A549 treated with AZD9567 at 1 μM for 4 hours (cell line): ENCODE results near the gene TEDC1. TPM values are rescaled to one million over a fixed set of nuclear protein-coding genes. Genes with fewer than 3 reads are reported as not detected.

Experiments
- total RNA-seq: library from RNA; stranded (reverse); fragments of 200-300 nt; extraction: Qiagen RNA extraction; gene quantifications from 5 replicates; pipeline ENCODE4 v1.2.3, GENCODE V29; 2022; ENCODE audit not compliant: insufficient read depth

TEDC1 gene, protein sequence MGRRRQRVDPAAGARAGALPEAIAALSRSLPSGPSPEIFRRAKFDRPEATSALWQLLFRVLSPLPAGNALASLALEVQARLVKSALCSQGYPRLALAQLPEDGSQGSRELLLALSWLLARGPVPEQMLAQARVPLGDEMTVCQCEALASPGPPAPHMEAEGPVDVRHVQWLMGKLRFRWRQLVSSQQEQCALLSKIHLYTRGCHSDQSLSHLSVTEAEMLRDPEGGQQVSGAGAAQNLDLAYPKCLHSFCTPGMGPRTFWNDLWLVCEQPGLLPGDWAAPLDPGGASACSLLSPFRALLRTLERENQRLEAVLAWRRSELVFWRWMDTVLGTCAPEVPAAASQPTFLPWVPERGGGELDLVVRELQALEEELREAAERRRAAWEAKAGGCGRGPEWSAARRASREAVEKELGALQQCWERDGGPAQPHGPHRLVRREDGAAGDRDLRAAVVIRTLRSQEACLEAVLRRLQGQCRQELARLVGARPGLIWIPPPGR
- 24.6 to 53.4 TPM (median 47.1 TPM) in 5 replicates for total RNA-seq

DNA sequence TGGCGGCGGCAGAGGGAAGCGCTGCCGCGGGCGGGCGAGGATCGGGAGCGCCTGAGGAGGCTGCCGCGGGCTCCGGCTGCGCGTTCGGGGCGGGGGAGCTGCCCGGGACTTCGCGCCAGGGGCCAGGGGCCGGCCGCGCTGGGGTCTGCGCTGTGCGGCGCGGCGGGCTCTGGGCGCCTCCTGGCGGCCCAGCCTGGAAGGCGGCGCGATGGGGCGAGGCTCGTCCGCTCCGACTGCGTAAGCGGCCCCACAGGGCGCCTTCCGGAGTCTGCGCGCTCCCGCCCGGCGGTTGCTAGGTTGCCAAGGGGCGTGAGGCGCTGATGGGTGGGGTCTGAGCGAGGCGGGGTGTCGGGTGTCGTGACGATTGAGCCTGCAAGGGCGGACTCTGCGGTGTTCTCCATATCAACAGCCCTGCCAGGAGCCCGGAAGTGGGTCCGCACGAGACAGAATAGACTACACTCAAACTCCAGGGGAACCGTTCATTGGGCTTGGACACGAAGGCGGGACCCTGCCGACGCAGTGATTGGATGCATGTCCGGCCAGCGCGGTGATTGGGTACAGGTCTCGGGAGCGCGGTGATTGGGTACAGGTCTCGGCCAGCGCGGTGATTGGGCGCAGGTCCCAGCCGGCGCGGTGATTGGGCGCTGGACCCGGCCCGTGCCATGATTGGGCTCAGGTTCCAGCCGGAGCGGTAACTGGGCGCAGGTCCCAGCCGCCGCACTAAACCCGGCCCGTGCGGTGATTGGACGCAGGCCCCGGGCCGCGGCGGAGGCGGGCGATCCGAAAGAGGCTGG, at the start of gene TEDC1:
Gene TEDC1, plus strand, starts transcription at position 675 of the 794 bp plus-strand sequence. CDS start 130 bp downstream, outside the sequence.

DNA sequence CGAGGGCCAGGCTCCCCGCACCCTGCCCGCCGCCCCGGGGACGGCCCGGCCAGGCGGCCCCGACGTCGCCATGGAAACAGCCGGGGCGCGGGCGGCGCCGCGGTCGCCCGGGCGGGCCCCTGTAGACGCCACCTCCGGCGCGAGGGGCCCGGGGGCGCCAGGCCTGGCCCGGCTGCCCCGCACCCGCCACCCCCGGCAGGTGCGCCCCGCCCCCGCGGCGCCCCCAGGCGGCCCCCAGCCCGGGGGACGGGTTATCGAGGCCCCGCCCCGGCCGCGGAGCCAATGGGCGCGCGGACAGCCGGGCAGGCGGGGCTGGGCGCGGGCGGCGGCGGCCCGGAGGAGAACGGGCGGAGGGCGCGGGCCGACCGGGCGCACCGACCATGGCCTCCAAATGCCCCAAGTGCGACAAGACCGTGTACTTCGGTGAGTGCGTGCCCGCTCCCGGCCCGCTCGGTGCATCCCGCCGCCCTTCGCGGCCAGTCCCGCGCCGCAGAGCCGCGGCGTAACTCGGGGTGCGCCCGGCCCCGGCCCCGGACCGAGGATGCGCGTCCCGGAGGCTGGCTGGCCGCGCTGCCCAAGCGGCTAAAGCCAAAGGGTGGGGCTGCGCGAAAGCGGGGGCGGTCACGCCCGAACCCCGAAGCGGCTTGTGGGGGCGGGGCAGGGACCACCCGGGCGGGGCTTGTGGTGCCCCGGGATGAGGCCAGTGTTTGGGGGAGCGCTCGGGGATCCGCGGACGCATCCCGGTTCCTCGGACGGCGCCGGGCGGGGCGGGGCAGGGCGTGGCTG, 16.4 kb upstream of the TEDC1 start, which contains the start of gene CRIP2:
Gene CRIP2, plus strand, starts transcription at position 339 of the 786 bp plus-strand sequence. Its CDS starts 42 bp downstream, at position 381.

DNA sequence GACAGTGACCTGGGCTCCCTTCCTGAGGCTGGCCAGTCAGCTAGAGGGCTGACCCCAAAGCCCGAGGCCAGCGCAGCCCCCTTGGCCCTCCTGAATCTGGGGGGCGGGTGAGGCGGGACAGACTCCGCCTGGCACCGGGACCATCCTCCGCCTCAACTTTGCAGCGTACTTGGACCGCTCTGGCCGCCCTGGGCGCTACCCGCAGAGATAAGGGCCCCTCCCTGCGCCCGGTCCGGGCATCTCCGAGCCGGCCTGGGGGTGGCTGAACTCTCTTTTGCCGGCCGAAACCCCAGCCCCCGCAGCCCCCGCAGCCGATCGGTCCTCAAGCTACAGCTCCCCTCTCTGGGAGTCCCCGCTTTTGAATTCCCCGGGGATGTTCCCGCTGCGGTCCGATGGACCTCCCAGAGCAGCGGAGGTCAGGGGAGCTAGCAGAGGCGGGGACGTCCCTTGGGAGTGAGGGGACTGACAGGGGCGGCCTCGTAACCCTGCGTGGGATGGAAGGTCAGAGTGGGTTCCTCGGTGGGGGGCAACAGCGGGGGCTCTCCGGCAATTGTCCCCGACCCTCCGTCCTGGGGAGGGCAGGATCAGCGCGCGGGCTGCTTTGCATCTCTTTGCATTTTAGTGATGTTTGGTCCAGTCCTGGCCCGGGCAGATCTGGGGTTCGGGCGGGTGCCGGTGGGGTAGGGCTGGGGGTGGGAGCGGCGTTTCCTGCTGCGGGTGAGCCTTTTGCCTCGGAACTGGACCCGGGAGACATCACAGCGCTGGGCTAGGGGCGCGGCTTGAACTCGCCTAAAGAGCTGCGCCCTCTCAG, 4.7 kb upstream of the TEDC1 start, which contains the start of gene CRIP1:
Gene CRIP1, plus strand, starts transcription at position 724 of the 811 bp plus-strand sequence. CDS start 374 bp downstream, outside the sequence.

DNA sequence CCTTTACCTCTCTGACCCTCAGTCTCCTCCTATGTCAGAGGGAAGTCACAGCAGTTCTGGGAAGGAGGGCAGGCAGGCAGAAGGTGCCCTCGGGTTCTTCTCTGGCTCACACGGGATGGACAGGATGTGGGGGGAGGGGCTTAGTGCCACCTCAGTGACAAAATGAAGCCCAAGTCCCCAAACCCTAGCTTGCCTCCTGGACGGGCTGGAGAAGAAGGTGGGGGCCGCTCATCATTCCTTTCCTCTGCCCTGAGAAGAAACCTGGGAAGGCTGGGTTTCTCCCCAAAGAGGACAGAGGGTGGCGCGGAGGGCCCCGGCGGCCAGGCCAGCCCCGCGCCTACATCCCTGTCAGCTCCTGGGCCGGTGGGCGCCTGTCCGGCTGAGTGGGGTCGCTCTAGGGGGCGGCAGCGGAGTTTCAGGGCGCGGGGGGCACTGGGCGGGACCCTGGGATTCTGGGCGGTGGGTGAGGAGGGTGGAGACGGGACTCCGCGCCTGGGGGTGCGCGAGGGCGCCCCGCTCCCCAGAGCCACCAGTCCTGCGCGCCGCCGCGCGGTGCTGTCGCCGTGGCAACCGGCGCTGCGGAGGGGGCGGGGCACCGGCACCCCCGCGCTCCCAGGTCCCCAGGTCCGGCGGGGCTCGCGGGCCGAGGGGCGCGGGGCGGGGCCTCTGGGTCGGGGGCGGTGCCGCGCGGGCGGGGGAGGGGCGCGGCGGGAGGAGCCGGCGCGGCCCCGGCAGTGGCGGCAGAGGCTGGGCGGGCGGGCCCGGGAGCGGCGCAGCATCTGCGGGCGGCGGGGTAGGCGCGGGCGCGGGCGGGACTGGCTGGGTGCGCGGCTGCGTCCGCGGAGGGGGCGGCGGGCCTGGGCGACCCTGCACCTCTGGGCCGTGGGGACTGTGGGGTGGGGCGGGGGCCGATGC, 35.1 kb downstream of the TEDC1 start, which contains the start of gene TMEM121:
Gene TMEM121, plus strand, starts transcription at position 723 of the 915 bp plus-strand sequence. CDS start 2,252 bp downstream, outside the sequence.

Other genes starting within 250 kb of the TEDC1 start
- gene BTBD6, start 242.7 kb upstream of the TEDC1 start, total RNA-seq, result 33.0 to 44.5 TPM (median 41.2 TPM) in 5 replicates
- gene BRF1, start 190.2 kb upstream of the TEDC1 start, total RNA-seq, result 25.8 to 30.0 TPM (median 28.8 TPM) in 5 replicates
- gene PACS2, start 176.5 kb upstream of the TEDC1 start, total RNA-seq, result 23.7 to 29.4 TPM (median 27.7 TPM) in 5 replicates
- 0.20 to 1.1 TPM (median 0.27 TPM) in 4 of 5 replicates, not detected in the other for gene TEX22, start 92.7 kb upstream of the TEDC1 start, total RNA-seq
- gene MTA1, start 71.4 kb upstream of the TEDC1 start, total RNA-seq, result 46.5 to 86.8 TPM (median 83.5 TPM) in 5 replicates
- 118 to 201 TPM (median 197 TPM) in 5 replicates for gene CRIP2, start 16.4 kb upstream of the TEDC1 start, total RNA-seq
- gene CRIP1, start 4.4 kb upstream of the TEDC1 start, total RNA-seq, result 1,826 to 2,202 TPM (median 1,909 TPM) in 5 replicates
- gene TMEM121, start 35.3 kb downstream of the TEDC1 start, total RNA-seq, result 2.7 to 10.3 TPM (median 7.8 TPM) in 5 replicates